ENCODE results near the gene NSMCE1.
"Not testable (repeated sequence)": the region's sequence is repeated elsewhere in the genome, so short reads cannot be mapped to it uniquely, and the experiment has no call there.

The NSMCE1 gene

GRCh38 chr16:27203507-27204311 is 64.9 kb downstream of the NSMCE1 start, which contains the start of gene KDM8:
TSS of gene KDM8 (plus strand) at chr16:27203526. CDS start at chr16:27210124, 6,598 bp downstream.
- Histone ChIP-seq H3K27ac (ENCODE audit: low read length) (peak within 1 kb of the TSS; percentile 79), H3K9ac (ENCODE audit: low read length) (peak within 1 kb of the TSS; percentile 91), H3K4me1 (ENCODE audit: control insufficient read depth, low read depth, low read length) (peaks cover 10% of the 10 kb centered on the region), H3K36me3 (ENCODE audit: control insufficient read depth, low read depth, low read length) (no peaks in the 10 kb centered on the region), H3K27me3 (ENCODE audit: control insufficient read depth, insufficient read depth, low read length) (no peaks in the 10 kb centered on the region), H3K4me3 (ENCODE audit: low read length) (peak within 1 kb of the TSS; percentile 87), H3K9me3 (ENCODE audit: control insufficient read depth, low read depth, low read length) (no peaks in the 10 kb centered on the region)

GRCh38 chr16:27202923-27203506 is 65.6 kb downstream of the NSMCE1 start:
- no peaks in the 10 kb centered on the region for H3K36me3 ChIP-seq (ENCODE audit: control insufficient read depth, low read depth, low read length)
- H3K4me3 ChIP-seq (ENCODE audit: low read length) = peak overlapping the region; percentile 87
- peak overlapping the region; percentile 79 for H3K27ac ChIP-seq (ENCODE audit: low read length)
- peaks cover 10% of the 10 kb centered on the region for H3K4me1 ChIP-seq (ENCODE audit: control insufficient read depth, low read depth, low read length)
- peak overlapping the region; percentile 91 for H3K9ac ChIP-seq (ENCODE audit: low read length)
- no peaks in the 10 kb centered on the region for H3K9me3 ChIP-seq (ENCODE audit: control insufficient read depth, low read depth, low read length)
- H3K27me3 ChIP-seq (ENCODE audit: control insufficient read depth, insufficient read depth, low read length) = no peaks in the 10 kb centered on the region

GRCh38 chr16:27200914-27201313 is 67.7 kb downstream of the NSMCE1 start:
- H3K4me1 ChIP-seq (ENCODE audit: control insufficient read depth, low read depth, low read length) = peaks cover 10% of the 10 kb centered on the region
- not testable (repeated sequence) for H3K4me3 ChIP-seq (ENCODE audit: low read length); H3K9ac ChIP-seq (ENCODE audit: low read length); H3K36me3 ChIP-seq (ENCODE audit: control insufficient read depth, low read depth, low read length); H3K27ac ChIP-seq (ENCODE audit: low read length); H3K27me3 ChIP-seq (ENCODE audit: control insufficient read depth, insufficient read depth, low read length); H3K9me3 ChIP-seq (ENCODE audit: control insufficient read depth, low read depth, low read length)

GRCh38 chr16:27199736-27200135 is 68.8 kb downstream of the NSMCE1 start:
- Histone ChIP-seq H3K4me1 (ENCODE audit: control insufficient read depth, low read depth, low read length) (peaks cover 10% of the 10 kb centered on the region), H3K9me3 (ENCODE audit: control insufficient read depth, low read depth, low read length) (no peaks in the 10 kb centered on the region), H3K27ac (ENCODE audit: low read length) (no peak overlapping the region), H3K9ac (ENCODE audit: low read length) (no peak overlapping the region), H3K4me3 (ENCODE audit: low read length) (no peak overlapping the region), H3K36me3 (ENCODE audit: control insufficient read depth, low read depth, low read length) (no peaks in the 10 kb centered on the region), H3K27me3 (ENCODE audit: control insufficient read depth, insufficient read depth, low read length) (no peaks in the 10 kb centered on the region)

- no peak overlapping the region for H3K27ac ChIP-seq (ENCODE audit: low read length)
- H3K4me3 ChIP-seq (ENCODE audit: low read length) = no peak overlapping the region
- H3K27me3 ChIP-seq (ENCODE audit: control insufficient read depth, insufficient read depth, low read length) = no peaks in the 10 kb centered on the region
- no peaks in the 10 kb centered on the region for H3K36me3 ChIP-seq (ENCODE audit: control insufficient read depth, low read depth, low read length)
- H3K9ac ChIP-seq (ENCODE audit: low read length) = no peak overlapping the region
- H3K4me1 ChIP-seq (ENCODE audit: control insufficient read depth, low read depth, low read length) = peaks cover 6% of the 10 kb centered on the region
- no peaks in the 10 kb centered on the region for H3K9me3 ChIP-seq (ENCODE audit: control insufficient read depth, low read depth, low read length)
These were observed 69.4 kb downstream of the NSMCE1 start for GRCh38 chr16:27199235-27199586.

GRCh38 chr16:27198451-27199234 is 69.9 kb downstream of the NSMCE1 start:
- Histone ChIP-seq H3K9ac (ENCODE audit: low read length) (no peak overlapping the region), H3K36me3 (ENCODE audit: control insufficient read depth, low read depth, low read length) (no peaks in the 10 kb centered on the region), H3K9me3 (ENCODE audit: control insufficient read depth, low read depth, low read length) (no peaks in the 10 kb centered on the region), H3K27me3 (ENCODE audit: control insufficient read depth, insufficient read depth, low read length) (no peaks in the 10 kb centered on the region), H3K4me1 (ENCODE audit: control insufficient read depth, low read depth, low read length) (peaks cover 6% of the 10 kb centered on the region), H3K4me3 (ENCODE audit: low read length) (no peak overlapping the region), H3K27ac (ENCODE audit: low read length) (no peak overlapping the region)

- H3K36me3 ChIP-seq (ENCODE audit: control insufficient read depth, low read depth, low read length) = no peaks in the 10 kb centered on the region
- no peaks in the 10 kb centered on the region for H3K27me3 ChIP-seq (ENCODE audit: control insufficient read depth, insufficient read depth, low read length)
- no peaks in the 10 kb centered on the region for H3K9me3 ChIP-seq (ENCODE audit: control insufficient read depth, low read depth, low read length)
- no peak overlapping the region for H3K4me3 ChIP-seq (ENCODE audit: low read length)
- H3K27ac ChIP-seq (ENCODE audit: low read length) = no peak overlapping the region
- no peaks in the 10 kb centered on the region for H3K4me1 ChIP-seq (ENCODE audit: control insufficient read depth, low read depth, low read length)
- H3K9ac ChIP-seq (ENCODE audit: low read length) = no peak overlapping the region
These were observed 71.6 kb downstream of the NSMCE1 start for GRCh38 chr16:27197004-27197403.

GRCh38 chr16:27195941-27196595 is 72.5 kb downstream of the NSMCE1 start:
- Histone ChIP-seq H3K27me3 (ENCODE audit: control insufficient read depth, insufficient read depth, low read length) (no peaks in the 10 kb centered on the region), H3K9ac (ENCODE audit: low read length) (no peak overlapping the region), H3K27ac (ENCODE audit: low read length) (no peak overlapping the region), H3K9me3 (ENCODE audit: control insufficient read depth, low read depth, low read length) (no peaks in the 10 kb centered on the region), H3K4me1 (ENCODE audit: control insufficient read depth, low read depth, low read length) (no peaks in the 10 kb centered on the region), H3K36me3 (ENCODE audit: control insufficient read depth, low read depth, low read length) (no peaks in the 10 kb centered on the region), H3K4me3 (ENCODE audit: low read length) (no peak overlapping the region)

- Histone ChIP-seq H3K4me1 (ENCODE audit: control insufficient read depth, low read depth, low read length) (no peaks in the 10 kb centered on the region), H3K36me3 (ENCODE audit: control insufficient read depth, low read depth, low read length) (no peaks in the 10 kb centered on the region), H3K4me3 (ENCODE audit: low read length) (no peak overlapping the region), H3K9ac (ENCODE audit: low read length) (no peak overlapping the region), H3K27me3 (ENCODE audit: control insufficient read depth, insufficient read depth, low read length) (no peaks in the 10 kb centered on the region), H3K9me3 (ENCODE audit: control insufficient read depth, low read depth, low read length) (no peaks in the 10 kb centered on the region), H3K27ac (ENCODE audit: low read length) (no peak overlapping the region)
These were observed 73.4 kb downstream of the NSMCE1 start for GRCh38 chr16:27195076-27195741.

GRCh38 chr16:27193300-27193990 is 75.1 kb downstream of the NSMCE1 start:
- H3K4me1 ChIP-seq (ENCODE audit: control insufficient read depth, low read depth, low read length) = no peaks in the 10 kb centered on the region
- H3K27me3 ChIP-seq (ENCODE audit: control insufficient read depth, insufficient read depth, low read length) = no peaks in the 10 kb centered on the region
- no peak overlapping the region for H3K4me3 ChIP-seq (ENCODE audit: low read length)
- H3K9me3 ChIP-seq (ENCODE audit: control insufficient read depth, low read depth, low read length) = no peaks in the 10 kb centered on the region
- no peak overlapping the region for H3K9ac ChIP-seq (ENCODE audit: low read length)
- H3K27ac ChIP-seq (ENCODE audit: low read length) = no peak overlapping the region
- no peaks in the 10 kb centered on the region for H3K36me3 ChIP-seq (ENCODE audit: control insufficient read depth, low read depth, low read length)
